ENCODE measurements around the gene CBFB.

- TF ChIP-seq CTCF (IDR thresholded peaks at IDR 0.05) (no peak), POLR2A (IDR thresholded peaks at IDR 0.05) (no peak)
These were observed 2.4 kb upstream of the CBFB start for GRCh38 chr16:67026570-67026969.

Measured in adrenal gland (tissue), 5 donors.